Activated CD8-positive, alpha-beta memory T cell treated with anti-CD3 and anti-CD28 coated beads, Interleukin-2, amount 50 U/mL, for 1 hour (primary cell): Measurements from ENCODE around the gene PGS1.

Experiments
- DNase-seq: peaks from one replicate; pipeline ENCODE4 v3.0.0-alpha.2; 2020; ENCODE audit errors: extremely low read depth

PGS1 gene

DNA sequence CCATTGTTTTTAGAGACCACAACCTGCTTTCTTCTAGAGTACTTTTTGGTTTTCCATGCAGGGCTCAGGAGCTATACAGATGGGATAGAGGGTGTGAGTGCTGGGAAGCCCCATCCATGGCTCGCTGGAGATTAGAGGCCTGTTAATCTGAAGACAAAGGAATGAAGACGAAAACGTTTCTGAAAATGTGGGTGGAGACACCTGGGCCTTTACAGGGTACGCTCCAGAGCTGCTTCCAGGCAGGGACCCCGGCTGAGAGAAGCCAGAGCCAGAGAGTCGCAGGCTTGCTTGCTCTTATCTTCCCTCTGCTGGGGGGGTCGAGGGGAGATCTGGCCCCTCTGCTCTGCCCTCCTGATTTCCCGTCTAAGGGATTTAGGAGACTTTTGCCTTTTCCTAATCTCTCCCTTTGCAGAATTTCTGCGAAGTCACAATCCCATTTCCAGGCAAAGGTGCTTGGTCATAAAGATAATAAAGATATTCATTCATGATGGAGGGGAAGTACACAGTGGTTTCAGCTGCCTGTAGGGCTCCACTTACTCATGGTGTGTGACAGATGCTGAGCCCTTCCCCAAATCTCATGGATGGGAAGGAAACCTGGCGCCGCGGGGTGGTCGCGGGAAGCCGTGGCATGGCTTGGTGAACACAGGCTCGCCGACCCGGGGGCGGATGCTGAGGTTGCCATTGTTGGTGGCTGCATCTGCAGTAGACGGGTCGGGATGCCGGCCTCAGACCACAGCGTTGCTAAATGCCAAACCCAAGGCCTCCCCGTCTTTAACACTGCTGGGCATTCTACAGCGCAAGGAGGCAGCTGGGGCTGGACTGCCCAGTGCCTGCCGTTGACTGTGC, 13.8 kb upstream of the PGS1 start:
- DNase-seq: no peak

DNA sequence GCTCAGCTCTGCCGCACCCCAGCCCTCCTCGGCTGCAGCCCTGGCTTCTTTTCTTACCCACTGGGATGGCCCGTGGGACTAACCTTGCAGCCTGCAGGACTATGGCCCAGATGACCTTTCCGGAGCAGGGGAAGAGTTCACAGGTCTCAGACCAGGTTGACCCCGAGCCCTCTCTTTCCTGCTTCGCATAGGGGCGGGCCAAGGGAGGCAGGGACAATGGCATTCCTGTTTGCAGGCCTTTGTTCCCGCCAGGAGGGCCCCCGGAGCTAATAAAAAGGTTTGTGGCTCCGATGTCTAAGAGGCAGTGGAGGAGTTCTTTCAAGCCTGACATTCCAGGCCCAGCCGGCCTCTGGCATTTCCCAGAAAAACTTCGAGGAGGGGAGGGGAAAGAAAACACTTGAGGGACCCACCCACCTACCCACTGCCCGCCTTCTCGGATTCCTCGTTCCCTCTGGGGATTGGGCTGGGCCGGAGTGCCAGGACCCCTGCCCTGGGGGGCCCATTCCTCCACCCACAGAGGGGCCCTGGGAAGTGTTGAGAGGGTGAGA, 12.8 kb upstream of the PGS1 start:
- DNase-seq: no peak

DNA sequence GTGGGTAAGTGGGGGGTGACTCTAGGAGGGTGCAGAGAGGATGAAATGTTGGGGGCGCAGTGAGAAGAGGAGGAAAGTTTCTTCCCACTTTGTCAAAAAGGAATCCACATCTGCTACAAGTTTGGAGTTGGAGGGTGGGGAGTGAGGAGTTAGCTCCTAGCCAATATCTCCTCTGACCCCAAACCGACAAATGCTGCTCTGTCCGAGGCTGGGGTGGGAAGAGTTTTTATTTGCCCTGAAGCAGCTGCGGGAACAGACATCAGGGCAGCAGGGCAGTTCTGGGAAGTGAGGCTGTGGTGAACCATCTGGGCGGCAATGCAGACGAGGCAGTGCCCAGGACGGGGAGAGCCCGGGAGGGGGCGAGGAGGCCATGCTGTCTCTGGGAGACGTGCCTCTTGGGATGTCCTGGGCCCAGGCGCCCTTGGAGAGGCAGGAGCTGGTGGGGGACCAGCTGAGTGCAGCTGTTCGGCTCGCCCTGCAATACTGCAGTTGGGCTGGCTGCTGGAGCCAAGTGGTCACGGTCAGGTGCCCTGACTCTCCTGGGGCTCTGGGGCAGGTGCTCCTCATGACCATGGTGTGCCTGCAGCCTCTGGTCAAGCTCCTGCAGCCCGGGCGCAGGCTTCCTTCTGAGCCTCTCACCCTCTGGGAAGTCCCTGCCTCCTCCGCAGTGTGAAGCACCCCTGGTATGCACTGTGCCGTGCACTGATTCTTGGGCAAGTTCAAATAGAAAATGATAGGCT, 12.2 kb upstream of the PGS1 start:
- DNase-seq: no peak

DNA sequence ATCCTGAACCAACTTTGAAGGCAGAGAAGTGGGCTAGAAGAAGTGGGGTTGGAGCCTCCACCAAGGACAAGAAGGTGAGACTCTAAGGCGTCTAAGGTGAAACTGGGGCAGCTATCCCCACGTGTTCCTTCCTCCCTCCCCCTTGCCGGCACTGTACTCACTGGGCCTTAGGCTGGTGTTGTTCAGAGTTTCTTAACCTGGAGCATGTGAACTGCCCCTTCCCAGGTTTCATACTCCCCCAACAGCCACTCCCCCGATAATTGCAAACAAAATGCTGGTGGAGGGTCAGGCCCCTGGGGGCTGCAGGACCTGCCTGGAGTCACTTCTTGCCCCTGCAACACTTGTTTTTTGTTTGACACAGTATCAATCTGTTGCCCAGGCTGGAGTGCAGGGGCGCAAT, 11.3 kb upstream of the PGS1 start:
- DNase-seq: no peak

DNA sequence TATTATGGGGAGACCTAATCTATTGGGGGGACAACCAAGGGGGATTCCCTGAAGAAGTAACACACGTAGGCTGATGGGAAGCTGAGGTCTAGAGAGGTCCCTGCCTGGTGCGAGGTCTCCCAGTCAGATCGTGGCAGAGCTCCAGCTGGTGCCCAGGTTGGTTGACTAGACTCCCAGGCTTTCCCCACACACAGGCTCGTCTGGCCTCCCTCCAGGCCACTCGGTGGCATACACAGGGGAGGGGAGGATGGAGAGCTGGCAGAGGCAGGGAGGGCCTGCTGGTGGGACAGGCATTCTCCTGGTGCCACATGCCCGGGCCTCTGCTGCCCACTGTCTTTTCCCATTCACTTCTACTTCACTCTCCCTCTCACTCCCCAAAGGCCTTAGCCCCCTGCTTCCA, 10.1 kb upstream of the PGS1 start:
- DNase-seq: no peak

DNA sequence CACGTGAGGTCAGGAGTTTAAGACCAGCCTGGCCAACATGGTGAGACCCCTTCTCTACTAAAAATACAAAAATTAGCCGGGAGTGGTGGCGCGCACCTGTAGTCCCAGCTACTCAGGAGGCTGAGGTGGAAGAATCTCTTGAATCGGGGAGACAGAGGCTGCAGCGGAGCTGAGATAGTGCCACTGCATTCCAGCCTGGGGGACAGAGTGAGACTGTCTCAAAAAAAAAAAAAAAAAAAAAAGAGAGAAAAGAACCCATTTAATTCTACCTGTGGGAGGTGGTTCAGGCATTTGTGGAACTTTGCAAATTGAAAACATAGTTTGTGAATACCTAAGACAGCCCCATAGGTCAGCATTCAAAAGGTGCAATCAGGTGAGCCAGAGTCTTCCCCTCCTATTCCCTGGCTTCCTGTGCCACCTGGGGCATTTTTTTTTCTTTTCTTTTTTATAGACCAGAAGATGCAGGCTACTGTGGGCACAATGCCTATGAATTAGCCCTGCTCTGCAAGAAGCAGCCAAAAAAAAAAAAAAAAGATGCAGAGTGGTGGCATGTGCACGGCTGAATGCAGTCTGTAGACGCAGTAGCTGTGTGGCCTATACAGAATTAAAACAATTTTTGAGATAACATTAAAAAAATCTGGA, 9.5 kb upstream of the PGS1 start:
- no peak for DNase-seq

DNA sequence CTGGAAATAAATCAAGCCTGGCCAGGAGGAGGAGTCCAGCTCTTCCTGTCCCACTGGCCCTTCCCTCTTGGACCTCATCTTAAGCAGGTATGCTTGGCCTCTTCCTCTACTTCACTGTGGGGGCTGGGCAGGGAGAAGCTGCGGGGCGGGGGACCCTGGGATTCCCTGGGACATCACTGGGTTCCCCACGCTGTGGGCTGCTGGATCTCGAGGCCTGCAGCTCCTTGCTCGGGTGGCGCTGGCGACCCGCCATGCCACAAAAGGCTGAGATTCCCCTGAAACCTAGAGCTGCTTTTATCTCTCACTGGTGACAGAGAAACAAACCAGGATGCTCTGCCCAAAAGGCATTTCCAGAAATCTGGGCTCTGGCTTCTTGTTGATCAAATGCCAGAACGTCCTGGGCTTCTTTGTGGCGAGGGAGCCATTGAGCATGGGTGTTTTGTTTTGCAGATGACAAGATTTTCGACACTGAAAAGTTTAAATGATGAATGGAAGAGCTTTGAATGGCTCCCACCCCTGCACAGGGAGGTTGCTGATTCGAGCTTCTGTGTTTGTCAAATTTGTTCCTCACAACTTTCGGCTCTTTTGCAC, 8.6 kb upstream of the PGS1 start:
- no peak for DNase-seq

DNA sequence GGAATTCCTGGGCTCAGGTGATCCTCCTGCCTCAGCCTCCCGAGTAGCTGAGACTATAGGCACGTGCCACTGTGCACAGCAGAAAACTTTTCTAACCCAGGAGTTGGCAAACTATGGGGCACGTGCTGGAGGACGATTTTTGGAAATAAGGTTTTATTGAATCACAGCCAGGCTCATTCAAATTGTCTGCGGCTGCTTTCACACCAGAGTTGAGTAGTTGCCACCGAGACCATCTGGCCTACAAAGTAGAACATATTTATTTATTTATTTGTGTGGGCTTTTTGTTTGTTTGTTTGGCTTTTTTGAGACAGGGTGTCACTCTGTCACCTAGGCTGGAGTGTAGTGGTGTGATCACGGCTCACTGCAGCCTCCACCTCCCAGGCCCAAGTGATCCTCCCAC, 7.4 kb upstream of the PGS1 start:
- DNase-seq: no peak

DNA sequence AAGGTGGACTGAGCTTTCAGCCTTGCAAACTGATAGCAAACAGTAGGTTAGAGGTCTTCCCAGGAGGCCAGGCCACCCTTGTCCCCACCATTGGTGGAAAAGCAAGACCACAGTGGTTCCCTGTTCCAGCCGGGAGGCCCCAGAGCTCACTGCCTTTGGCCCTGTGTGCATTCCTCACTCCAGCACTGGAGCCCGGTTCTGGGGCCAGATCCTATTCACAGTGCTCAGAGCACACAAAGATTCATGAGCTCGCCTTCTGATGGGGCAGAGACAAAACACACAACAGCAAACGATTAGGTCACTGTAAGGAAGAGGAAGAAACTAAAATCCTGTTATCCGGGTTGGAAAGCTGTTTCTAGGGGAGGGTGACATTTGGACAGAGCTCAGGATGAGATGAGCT, 5.6 kb upstream of the PGS1 start:
- DNase-seq: no peak

DNA sequence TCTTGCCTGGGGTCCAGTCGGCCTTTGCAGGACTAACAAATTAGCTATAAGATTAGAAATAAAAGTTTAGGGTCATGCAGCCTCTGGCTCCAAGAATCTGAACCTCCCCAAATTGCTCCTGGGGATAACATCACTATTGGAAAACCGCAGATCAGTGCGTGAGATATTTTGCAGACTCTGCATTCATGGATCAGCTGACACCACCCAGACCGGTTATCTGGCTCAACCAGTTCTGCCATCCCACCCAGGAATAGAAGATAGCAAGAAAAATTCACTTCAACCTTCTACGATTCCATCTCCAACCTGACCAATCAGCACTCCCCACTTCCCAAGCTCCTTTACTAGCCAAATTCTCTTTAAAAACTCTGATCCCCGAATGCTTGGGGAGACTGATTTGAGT, 4.3 kb upstream of the PGS1 start:
- no peak for DNase-seq

DNA sequence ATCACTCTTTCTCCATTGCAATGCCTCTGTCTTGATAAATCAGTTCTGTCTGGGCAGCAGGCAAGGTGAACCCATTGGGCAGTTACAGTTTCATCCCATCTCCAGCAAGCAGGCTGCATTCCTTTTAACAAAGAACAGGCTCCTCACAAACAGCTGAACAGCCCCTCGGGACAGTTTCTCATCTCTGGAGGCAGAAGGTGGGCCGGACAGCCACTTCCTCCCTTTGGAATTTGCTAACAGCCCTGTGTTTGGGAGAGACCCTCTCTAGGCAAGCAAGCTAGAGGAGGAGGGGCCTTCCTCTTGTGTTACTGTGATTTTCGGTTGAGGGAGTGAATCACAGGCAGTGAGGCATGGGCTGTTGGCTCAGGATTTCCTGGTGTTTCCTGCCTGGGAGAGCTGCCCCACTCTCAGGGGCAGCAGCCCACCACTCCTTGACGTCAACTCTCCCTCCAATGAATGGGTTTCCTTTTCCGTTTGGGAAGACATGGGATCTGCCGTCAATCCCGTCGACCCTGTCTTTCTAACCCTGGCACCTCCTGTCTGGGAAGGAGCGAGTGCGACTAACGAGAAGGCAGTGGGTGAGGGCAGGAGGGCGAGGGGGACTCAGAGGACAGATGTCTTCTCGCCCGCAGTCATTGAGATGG, 3.7 kb upstream of the PGS1 start:
- DNase-seq: no peak

DNA sequence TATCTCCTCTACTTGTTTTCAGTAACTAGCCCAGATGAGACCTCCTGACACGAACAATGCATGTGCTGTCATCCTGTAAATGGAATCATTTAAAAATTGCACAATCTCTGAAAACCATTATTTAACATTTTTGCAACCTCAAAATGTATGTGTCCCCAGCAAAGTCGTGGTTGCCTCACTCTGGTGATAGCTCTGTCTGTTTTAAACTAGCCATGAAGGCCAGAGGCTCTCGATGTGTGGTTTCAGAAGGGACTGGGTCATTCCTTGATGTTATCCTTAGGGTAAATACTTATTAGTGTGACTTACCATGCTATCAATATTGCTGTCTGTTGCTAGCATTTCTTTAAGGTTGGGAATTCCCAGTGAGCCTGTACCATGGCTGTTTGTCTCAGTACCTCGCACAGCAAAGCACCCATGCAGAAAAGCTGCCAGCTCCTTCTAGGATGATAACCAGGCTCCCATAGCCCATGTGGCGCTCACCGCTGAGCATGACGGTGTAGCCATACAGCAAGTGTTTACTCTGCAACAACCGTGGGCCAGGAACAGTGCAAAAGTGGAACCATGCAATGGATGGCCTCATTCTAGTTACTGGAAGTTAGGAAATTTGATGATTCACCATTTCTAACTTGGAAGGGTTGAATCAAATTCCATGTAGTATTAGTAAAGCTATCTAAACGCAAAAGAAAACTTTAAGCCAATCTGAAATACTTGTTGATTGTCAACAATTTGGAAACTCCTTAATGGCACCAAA, 2.9 kb upstream of the PGS1 start:
- no peak for DNase-seq

DNA sequence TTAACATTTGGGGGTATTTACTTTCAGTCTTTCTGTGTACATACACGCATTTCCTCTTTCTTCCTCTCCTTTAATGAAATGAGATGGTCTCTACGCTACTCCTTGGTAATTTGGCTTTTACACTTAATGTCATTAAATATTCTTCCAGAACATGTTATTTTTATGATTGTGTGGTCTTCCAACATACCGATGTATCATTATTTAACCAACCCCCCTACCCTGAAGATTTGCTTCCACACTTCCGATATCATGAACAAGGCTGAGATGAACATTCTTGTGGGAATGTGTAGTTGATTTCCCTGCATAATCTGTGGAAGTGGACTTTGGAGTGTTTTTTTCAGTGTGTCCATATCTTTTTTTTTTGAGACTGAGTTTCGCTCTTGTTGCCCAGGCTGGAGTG, 2.3 kb upstream of the PGS1 start:
- no peak for DNase-seq

DNA sequence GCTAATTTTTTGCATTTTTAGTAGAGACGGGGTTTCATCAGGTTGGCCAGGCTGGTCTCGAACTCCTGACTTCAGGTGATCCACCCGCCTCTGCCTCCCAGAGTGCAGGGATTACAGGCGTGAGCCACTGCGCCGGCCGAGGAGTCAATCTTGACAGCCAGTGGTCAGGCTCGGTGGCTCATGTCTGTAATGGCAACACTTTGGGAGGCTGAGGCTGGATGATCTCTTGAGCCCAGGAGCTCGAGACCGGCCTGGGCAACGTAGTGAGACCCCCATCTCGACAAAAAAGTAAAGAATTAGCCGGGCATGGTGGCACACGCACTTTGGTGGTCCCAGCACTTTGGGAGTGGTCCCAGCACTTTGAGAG, 608 bp upstream of the PGS1 start:
- DNase-seq: no peak

DNA sequence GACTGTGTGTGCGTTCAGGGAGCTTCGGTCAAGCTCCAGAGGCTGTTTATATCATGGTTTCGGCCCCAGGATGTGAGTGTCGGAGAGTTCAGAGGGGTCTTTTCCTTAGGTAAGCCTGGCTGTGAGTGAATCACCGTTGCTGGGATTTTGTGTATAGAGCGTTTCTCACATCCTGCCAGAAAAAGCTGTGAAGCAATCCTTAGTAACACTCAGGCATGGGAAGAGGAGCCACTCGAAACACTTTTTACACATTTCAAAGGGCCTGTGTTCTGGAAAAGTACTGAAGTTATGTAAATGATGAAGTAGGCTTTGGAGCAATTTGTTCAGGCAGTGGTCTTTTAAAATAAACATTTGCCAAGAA, 662 bp downstream of the PGS1 start:
- DNase-seq: no peak

DNA sequence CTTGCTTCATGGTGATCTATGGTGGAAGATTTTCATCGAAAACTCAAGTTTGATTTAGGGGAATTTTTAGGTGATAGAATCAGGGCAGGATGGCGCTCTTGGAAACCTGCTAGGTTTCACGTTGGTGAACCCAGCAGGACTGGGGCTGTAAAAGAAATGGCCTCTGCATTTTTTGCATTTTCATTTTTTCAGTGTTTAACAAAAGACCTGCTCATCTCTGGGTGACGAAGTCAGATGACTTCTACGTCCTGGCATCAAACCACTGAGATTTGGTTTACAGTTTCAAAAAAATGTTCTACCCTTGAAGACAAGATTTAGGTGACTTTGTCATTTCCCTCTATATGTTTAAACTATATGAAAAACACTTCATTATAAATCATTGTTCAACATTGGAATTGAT, 1.9 kb downstream of the PGS1 start:
- no peak for DNase-seq

DNA sequence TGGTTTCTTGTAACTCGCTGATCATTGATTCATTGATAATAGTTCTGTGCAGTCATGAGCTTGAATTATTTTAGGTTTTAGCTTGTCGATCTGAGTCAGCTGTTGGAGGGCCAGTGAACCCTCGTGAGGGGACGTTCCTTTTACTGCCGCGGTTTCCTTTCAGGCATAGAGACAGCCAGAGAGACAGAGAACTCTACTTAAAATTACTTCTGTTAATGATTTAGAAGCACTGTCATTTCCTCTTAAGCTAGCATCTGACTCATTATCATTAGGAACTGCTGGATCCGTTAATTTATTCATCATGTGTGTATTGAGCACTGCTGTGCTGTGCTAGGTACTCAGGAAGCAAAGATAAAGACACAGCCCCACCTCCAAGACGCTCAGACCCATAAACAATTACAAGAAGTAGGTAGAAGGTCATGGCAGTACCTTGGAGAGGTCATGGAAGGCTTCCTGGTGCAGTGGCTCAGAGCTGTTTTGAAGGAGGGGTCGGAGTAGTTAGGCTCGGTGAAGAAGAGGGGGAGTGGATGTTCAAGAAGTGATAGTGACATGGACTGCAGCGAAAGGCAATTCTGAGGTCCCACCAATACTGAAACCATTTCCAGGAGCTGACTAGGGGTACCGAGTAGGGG, 3.3 kb downstream of the PGS1 start:
- DNase-seq: no peak

DNA sequence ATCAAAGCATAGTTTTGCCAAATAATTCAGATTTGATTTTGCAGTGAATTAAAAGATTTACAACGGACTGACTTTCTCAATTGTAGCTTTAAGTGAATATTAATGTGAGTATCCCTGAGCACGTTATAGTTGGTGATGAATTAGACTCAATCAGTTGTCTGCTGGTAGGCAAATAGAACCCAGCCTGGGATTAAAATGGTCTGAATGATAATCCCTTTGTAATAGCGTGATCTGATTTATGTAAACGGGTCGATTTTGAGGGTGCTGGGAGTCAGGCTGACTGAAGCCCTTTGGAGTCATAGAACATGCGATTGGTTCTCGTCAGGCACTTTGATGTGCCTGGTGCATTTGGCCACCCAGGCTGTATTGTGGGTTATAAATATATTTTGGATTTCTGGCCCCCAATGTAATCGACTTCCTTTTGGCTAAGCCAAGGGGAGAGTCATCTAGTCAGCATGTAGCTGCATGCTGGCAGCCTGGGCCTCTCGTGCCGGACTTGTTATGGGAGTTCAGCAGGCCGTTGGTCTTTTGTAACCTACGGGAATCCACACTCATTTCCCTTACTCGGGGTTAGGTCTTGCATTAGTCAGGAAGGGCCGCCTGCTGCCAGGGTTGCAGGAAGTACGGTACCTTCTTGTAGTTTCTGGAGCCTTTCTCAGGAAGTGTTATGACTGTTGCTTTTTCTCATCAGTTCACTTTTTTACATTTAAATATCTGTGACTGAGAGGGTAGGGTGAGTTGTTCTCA, 5.4 kb downstream of the PGS1 start:
- no peak for DNase-seq

DNA sequence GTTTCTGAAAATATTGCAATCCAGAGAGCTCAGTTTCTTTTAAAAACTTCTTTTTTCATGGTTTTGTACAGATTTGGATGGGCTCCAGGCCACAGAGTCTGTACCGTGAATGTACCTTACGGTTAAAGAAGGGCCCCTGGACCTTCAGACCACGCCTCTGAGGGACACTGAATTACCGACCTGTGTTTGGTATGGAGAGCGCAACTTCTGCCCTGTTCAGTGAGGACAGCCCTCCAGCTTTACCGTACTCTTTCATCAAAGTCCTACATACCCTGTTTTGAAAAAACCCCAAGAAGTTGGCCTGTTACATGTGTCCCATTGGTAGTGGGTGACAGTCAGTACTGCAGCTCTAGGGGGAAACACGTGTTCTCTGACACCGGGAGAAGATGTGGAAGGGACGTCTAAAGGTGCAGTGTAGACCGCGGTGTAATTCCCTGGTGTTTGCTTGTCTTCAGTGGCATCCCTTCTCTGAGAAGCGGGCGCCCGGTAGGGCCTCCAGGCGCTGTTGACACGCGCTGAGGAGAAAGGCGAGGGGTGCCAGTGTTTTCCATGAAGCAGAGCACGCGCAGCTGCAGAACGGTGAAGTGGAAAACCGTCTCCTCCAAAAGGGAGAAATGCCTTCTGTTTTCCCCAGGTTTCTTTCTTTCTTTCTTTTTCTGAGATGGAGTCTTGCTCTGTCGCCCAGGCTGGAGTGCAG, 6.2 kb downstream of the PGS1 start:
- DNase-seq: no peak
